Coronary artery (tissue), 2 donors: Measurements from ENCODE around the gene GDPD4.

Experiments
- DNase-seq: peaks from one replicate; pipeline ENCODE4 v3.0.0-alpha.2; 2017; ENCODE audit warnings: low spot score
- H3K27ac ChIP-seq, 2 donors: fragments of 200-600 bp; sonication (generic); one replicate each; pipeline ENCODE4 v1.5.1; 2016 to 2019
- H3K4me3 ChIP-seq: fragments of 200-600 bp; sonication (generic); 2 replicates; pipeline ENCODE4 v1.5.1; 2016; ENCODE audit warnings: mild to moderate bottlenecking, moderate library complexity
- TF ChIP-seq, protein P1 (sequence below): fragments of 200-600 bp; sonication (generic); IDR thresholded peaks from one replicate; pipeline ENCODE4 v1.5.1; 2019; ENCODE audit warnings: antibody characterized with exemption

Gene GDPD4

GRCh38 chr11:77249427-77249826 is 52.1 kb downstream of the GDPD4 start:
- Histone ChIP-seq H3K27ac (no peak overlapping the region), H3K4me3 (no peak overlapping the region)
- no peak for DNase-seq
- TF ChIP-seq, protein P1, sequence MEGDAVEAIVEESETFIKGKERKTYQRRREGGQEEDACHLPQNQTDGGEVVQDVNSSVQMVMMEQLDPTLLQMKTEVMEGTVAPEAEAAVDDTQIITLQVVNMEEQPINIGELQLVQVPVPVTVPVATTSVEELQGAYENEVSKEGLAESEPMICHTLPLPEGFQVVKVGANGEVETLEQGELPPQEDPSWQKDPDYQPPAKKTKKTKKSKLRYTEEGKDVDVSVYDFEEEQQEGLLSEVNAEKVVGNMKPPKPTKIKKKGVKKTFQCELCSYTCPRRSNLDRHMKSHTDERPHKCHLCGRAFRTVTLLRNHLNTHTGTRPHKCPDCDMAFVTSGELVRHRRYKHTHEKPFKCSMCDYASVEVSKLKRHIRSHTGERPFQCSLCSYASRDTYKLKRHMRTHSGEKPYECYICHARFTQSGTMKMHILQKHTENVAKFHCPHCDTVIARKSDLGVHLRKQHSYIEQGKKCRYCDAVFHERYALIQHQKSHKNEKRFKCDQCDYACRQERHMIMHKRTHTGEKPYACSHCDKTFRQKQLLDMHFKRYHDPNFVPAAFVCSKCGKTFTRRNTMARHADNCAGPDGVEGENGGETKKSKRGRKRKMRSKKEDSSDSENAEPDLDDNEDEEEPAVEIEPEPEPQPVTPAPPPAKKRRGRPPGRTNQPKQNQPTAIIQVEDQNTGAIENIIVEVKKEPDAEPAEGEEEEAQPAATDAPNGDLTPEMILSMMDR: no peak

DNA sequence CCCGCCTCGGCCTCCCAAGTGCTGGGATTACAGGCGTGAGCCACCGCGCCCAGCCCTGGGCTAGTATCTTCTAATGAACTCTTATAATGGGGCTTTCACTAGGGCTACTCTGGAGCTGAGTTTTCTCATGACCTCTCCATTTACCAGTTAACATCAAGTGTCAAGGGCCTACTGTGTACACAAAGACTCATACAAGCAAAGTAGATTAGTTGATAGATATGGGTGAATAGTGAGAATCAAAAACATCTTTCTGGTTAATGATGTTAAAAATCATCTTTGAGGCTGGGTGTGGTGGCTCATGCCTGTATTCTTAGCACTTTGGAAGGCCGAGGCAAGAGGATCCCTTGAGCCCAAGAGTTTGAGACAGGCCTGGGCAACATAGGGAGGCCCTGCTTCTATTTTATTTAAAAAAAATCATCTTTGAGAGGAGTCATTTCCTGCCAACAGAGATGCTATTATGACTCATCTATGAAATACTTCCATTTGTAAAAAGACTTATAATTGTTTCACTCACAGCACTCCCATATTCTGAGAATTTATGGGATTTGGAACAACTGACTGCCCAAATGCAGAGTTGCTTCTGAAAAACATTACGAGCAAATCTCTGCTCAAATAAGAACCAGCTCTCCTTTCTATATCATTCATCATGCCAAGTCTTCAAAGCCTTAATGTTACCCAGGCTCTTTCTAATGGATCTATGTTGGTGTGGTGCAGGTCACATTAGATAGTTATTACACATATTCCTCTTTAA is 57.0 kb downstream of the GDPD4 start:
- no peak for DNase-seq
- no peak overlapping the region for H3K27ac ChIP-seq
- TF ChIP-seq, protein P1: no peak
- H3K4me3 ChIP-seq: no peak overlapping the region

DNA sequence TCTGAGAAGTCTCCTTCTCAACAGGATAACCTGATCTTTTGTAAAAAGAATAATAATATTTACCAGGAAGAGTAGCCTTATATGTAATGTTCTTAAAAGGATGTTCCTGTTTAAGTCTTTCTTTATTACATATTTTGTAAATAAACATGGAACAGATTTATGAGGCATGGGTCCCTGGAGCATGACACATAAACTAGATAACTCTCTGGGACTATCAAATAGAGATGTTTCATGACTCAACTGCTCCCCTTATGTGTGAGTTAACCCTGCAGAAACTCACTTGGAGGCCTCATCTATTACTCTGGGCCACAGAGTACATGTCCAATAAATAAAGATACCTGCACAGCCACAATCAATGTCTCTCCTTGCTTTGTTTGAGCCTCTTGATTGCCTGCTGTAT is 64.6 kb downstream of the GDPD4 start:
- TF ChIP-seq, protein P1: no peak
- no peak overlapping the region for H3K4me3 ChIP-seq
- DNase-seq: no peak
- H3K27ac ChIP-seq: no peak overlapping the region

DNA sequence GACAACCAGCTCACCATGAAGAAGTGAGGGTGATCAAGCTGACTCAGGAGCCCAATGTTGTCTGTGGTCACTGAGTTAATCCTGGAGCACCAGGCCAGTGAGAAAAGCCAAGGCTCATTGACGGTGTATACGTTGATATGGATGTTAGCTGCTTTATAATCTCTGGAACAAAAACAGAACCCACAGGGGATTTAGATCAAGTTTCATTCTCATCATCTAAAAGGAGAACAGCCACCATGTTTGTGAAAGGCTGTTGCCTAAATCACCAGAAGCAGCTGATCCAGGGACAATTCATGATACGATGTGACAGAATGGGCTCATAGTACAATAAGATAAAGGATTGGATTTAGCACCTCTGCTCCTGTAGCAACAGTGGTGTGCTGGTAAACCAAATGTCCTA is 68.5 kb downstream of the GDPD4 start:
- TF ChIP-seq, protein P1: no peak
- no peak for DNase-seq
- Histone ChIP-seq H3K27ac (no peak overlapping the region), H3K4me3 (no peak overlapping the region)

DNA sequence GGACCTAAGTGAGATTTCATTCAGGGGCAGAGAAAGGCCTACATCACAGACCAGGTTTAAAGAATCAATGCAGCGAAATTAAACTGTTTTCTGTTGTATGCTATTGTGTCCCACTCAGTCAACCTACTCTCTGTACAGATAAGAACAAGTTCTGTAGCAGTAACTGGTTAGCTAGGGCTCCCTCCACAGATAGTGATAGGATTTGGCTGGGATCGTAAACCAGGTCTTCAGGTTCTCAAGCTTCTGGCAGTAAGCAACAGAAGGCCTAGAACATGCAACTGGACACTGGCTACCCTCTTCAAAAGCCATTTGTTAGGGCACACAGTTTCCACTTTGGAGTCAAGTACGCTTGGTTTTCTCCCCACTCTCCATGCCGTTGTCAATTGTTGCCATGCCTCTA is 69.2 kb downstream of the GDPD4 start:
- H3K27ac ChIP-seq: no peak overlapping the region
- TF ChIP-seq, protein P1: no peak
- no peak for DNase-seq
- no peak overlapping the region for H3K4me3 ChIP-seq

DNA sequence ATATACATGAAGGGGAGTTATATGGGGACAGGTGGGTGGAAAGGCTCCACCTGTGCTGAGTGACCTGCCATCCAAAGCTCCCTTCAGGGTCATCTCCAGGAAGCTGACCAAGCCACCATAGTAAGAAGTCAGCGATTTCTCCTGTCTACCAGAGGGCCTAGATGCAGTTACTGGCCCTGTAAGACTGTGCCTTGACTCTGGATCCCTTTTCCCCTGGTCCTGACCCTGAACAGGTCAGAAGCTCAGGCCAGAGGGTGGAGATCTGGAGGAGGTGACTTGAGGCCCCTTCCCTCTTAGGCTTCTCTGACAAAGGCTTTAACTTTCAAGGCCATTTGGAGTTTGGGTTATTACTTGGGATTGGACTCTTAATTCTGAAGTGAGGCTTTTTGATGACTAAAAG is 69.7 kb downstream of the GDPD4 start:
- DNase-seq: no peak
- Histone ChIP-seq H3K4me3 (no peak overlapping the region), H3K27ac (no peak overlapping the region)
- TF ChIP-seq, protein P1: no peak

- no peak overlapping the region for H3K4me3 ChIP-seq
- DNase-seq: no peak
- TF ChIP-seq, protein P1: no peak
- no peak overlapping the region for H3K27ac ChIP-seq
These were observed 70.4 kb downstream of the GDPD4 start for GRCh38 chr11:77230878-77231605.
